H9 (cell line): ENCODE measurements around the gene PAFAH1B2. TPM values are rescaled to one million over a fixed set of nuclear protein-coding genes. Genes with fewer than 3 reads are reported as not detected.

ENCODE experiments used
- DNase-seq: peaks from one replicate; pipeline ENCODE4 v3.0.0-alpha.2; 2017
- H2AFZ ChIP-seq: one replicate; pipeline ENCODE4 v1.6.1; 2013; ENCODE audit warnings: mild to moderate bottlenecking, low read length, control low read depth, moderate library complexity
- H2AK5ac ChIP-seq: 2 replicates; pipeline ENCODE4 v1.6.1; 2013; ENCODE audit warnings: low read length, control low read depth, mixed read lengths; ENCODE audit not compliant: insufficient read length
- H2BK120ac ChIP-seq: one replicate; pipeline ENCODE4 v1.6.1; 2013; ENCODE audit warnings: low read depth, mild to moderate bottlenecking, low read length, control low read depth, inconsistent platforms; ENCODE audit not compliant: poor library complexity, severe bottlenecking
- H2BK12ac ChIP-seq: 2 replicates; pipeline ENCODE4 v1.6.1; 2013; ENCODE audit warnings: low read length, control low read depth, mixed read lengths, low read depth; ENCODE audit not compliant: insufficient read length
- H2BK15ac ChIP-seq: 2 replicates; pipeline ENCODE4 v1.6.1; 2013; ENCODE audit warnings: low read depth, low read length, control low read depth
- H2BK20ac ChIP-seq: one replicate; pipeline ENCODE4 v1.6.1; 2013; ENCODE audit warnings: low read depth, mild to moderate bottlenecking, low read length, control low read depth, inconsistent platforms; ENCODE audit not compliant: poor library complexity, severe bottlenecking
- H2BK5ac ChIP-seq: 2 replicates; pipeline ENCODE4 v1.6.1; 2013; ENCODE audit warnings: low read length, control low read depth, mixed read lengths; ENCODE audit not compliant: insufficient read length
- H3K14ac ChIP-seq: 2 replicates; pipeline ENCODE4 v1.6.1; 2013; ENCODE audit warnings: low read length, control low read depth; ENCODE audit not compliant: insufficient read depth
- H3K18ac ChIP-seq: 2 replicates; pipeline ENCODE4 v1.6.1; 2013; ENCODE audit warnings: low read depth, mild to moderate bottlenecking, mixed read lengths, low read length, control low read depth; ENCODE audit not compliant: insufficient read length
- H3K23ac ChIP-seq: 2 replicates; pipeline ENCODE4 v1.6.1; 2013; ENCODE audit warnings: low read length, control low read depth, mixed read lengths, low read depth; ENCODE audit not compliant: insufficient read length
- H3K23me2 ChIP-seq: 2 replicates; pipeline ENCODE4 v1.6.1; 2013; ENCODE audit warnings: low read depth, mild to moderate bottlenecking, mixed read lengths, low read length, control low read depth; ENCODE audit not compliant: insufficient read length, poor library complexity, severe bottlenecking
- H3K27ac ChIP-seq: 2 replicates; pipeline ENCODE4 v1.5.1; 2013; ENCODE audit warnings: low read length, control low read depth, mixed read lengths, low read depth; ENCODE audit not compliant: insufficient read length
- H3K27me3 ChIP-seq: 2 replicates; pipeline ENCODE4 v1.6.1; 2013; ENCODE audit warnings: low read length, control low read depth, inconsistent platforms; ENCODE audit not compliant: insufficient read depth
- H3K4ac ChIP-seq: 2 replicates; pipeline ENCODE4 v1.6.1; 2013; ENCODE audit warnings: low read depth, mild to moderate bottlenecking, control low read depth, inconsistent platforms, low read length, moderate library complexity
- H3K4me1 ChIP-seq: 2 replicates; pipeline ENCODE4 v1.6.1; 2013; ENCODE audit warnings: low read length, control low read depth, inconsistent platforms; ENCODE audit not compliant: insufficient read depth
- H3K4me2 ChIP-seq: 2 replicates; pipeline ENCODE4 v1.6.1; 2013; ENCODE audit warnings: low read length, control low read depth, mixed read lengths; ENCODE audit not compliant: insufficient read length, insufficient read depth
- H3K56ac ChIP-seq: 2 replicates; pipeline ENCODE4 v1.6.1; 2013; ENCODE audit warnings: low read depth, mild to moderate bottlenecking, mixed read lengths, low read length, control low read depth; ENCODE audit not compliant: insufficient read length
- H3K79me1 ChIP-seq: 2 replicates; pipeline ENCODE4 v1.6.1; 2013; ENCODE audit warnings: low read depth, mild to moderate bottlenecking, moderate library complexity, low read length, control low read depth, inconsistent platforms; ENCODE audit not compliant: insufficient read depth, poor library complexity, severe bottlenecking
- H3K79me2 ChIP-seq: 2 replicates; pipeline ENCODE4 v1.6.1; 2013; ENCODE audit warnings: low read length, control low read depth, inconsistent platforms; ENCODE audit not compliant: insufficient read depth
- H3K9ac ChIP-seq: 2 replicates; pipeline ENCODE4 v1.6.1; 2013; ENCODE audit warnings: low read length, control low read depth, mixed read lengths; ENCODE audit not compliant: insufficient read length; ENCODE audit errors: extremely low read depth
- H3K9me3 ChIP-seq: one replicate; pipeline ENCODE4 v1.6.1; 2013; ENCODE audit warnings: low read depth, low read length, inconsistent platforms; ENCODE audit not compliant: control insufficient read depth
- H3T11ph ChIP-seq: one replicate; pipeline ENCODE4 v1.6.1; 2013; ENCODE audit warnings: mild to moderate bottlenecking, low read length, control low read depth, inconsistent platforms
- H4K20me1 ChIP-seq: one replicate; pipeline ENCODE4 v1.6.1; 2013; ENCODE audit not compliant: control insufficient read depth, insufficient read length, insufficient read depth
- H4K5ac ChIP-seq: 2 replicates; pipeline ENCODE4 v1.6.1; 2013; ENCODE audit warnings: low read depth, mild to moderate bottlenecking, mixed read lengths, low read length, control low read depth; ENCODE audit not compliant: insufficient read length
- H4K8ac ChIP-seq: replicated peaks from 2 replicates; pipeline ENCODE4 v1.6.1; 2013; ENCODE audit warnings: low read length, control low read depth, mixed read lengths, low read depth; ENCODE audit not compliant: insufficient read length
- H4K91ac ChIP-seq: 2 replicates; pipeline ENCODE4 v1.6.1; 2013; ENCODE audit warnings: low read depth, mild to moderate bottlenecking, moderate library complexity, mixed read lengths, low read length, control low read depth; ENCODE audit not compliant: insufficient read length
- H3K27ac Mint-ChIP-seq, 3 experiments: 2 replicates in 2 of 3; 3 replicates in 1 of 3; pipeline ENCODE4 v1.8.0; 2020 to 2021; ENCODE audit warnings: mixed read lengths in 3 of 3, mild to moderate bottlenecking in 1 of 3, moderate library complexity in 1 of 3
- H3K27me3 Mint-ChIP-seq: 2 replicates; pipeline ENCODE4 v1.8.0; 2021; ENCODE audit warnings: low read depth, mild to moderate bottlenecking, moderate library complexity, mixed read lengths
- H3K36me3 Mint-ChIP-seq, 3 experiments: 2 replicates in 2 of 3; 3 replicates in 1 of 3; pipeline ENCODE4 v1.8.0; 2020 to 2021; ENCODE audit warnings: low read depth in 3 of 3, mixed read lengths in 3 of 3; ENCODE audit not compliant: insufficient read depth in 1 of 3
- H3K4me1 Mint-ChIP-seq, 2 experiments: 2 replicates each; pipeline ENCODE4 v1.8.0; 2020; ENCODE audit warnings: mixed read lengths in 2 of 2
- H3K4me3 Mint-ChIP-seq, 2 experiments: 2 replicates in 1 of 2; 3 replicates in 1 of 2; pipeline ENCODE4 v1.8.0; 2020 to 2021; ENCODE audit warnings: mild to moderate bottlenecking in 2 of 2, mixed read lengths in 2 of 2, moderate library complexity in 1 of 2
- H3K9me3 Mint-ChIP-seq, 2 experiments: 2 replicates in 1 of 2; 3 replicates in 1 of 2; pipeline ENCODE4 v1.8.0; 2020; ENCODE audit warnings: mild to moderate bottlenecking in 2 of 2, mixed read lengths in 2 of 2, moderate library complexity in 1 of 2
- WGBS: extraction: QIAGEN DNeasy Blood & Tissue Kit; methylation state at CpG from one replicate; pipeline ENCODE4 v1.1.7; 2013; ENCODE audit warnings: missing lambda C conversion rate, low lambda C conversion rate, mixed read lengths; ENCODE audit not compliant: insufficient read length; ENCODE audit errors: extremely low coverage; 5-methylcytosine and 5-hydroxymethylcytosine counted together
- total RNA-seq: library from RNA; stranded (reverse); gene quantifications from 2 replicates; pipeline ENCODE4 v1.2.1, GENCODE V29; 2021
- TF ChIP-seq, protein P1 (sequence below): fragments of 200-600 bp; sonication (generic); conservative IDR thresholded peaks from 3 replicates; pipeline ENCODE4 v1.8.0; 2021; ENCODE audit warnings: antibody characterized with exemption, mild to moderate bottlenecking

The PAFAH1B2 gene
- total RNA-seq, 1 experiment from 2014 or later = 161 TPM

DNA sequence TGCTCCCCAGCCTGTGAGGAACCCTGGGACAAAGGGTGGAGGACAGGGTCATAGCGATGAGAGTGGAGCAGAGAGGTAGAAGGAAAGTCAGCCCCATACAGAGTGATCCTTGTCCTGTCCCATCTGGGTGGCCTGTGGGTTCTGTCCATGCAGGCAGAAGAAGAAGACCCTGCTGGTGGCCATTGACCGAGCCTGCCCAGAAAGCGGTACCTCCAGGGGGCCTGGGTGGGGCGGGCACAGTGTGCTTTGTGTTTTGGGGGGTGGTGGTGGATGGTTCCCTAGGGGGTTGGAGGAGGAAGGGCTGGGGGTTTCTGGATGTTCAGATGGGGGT is 42.3 kb downstream of the PAFAH1B2 start:
- Histone ChIP-seq H3K9me3 (no peaks in the 10 kb centered on the region), H3T11ph (no peak overlapping the region), H3K4me2 (no peak overlapping the region), H4K91ac (no peak overlapping the region), H2AFZ (no peak overlapping the region), H2AK5ac (no peak overlapping the region), H2BK120ac (no peak overlapping the region), H3K4me1 (no peaks in the 10 kb centered on the region), H3K14ac (no peak overlapping the region), H3K9ac (no peak overlapping the region), H3K27me3 (no peaks in the 10 kb centered on the region), H3K56ac (no peak overlapping the region), H3K4ac (no peak overlapping the region), H4K20me1 (no peaks in the 10 kb centered on the region), H3K23me2 (no peaks in the 10 kb centered on the region), H3K79me2 (no peaks in the 10 kb centered on the region), H2BK5ac (no peak overlapping the region), H3K23ac (no peak overlapping the region), H2BK12ac (no peak overlapping the region), H3K18ac (no peak overlapping the region), H3K27ac (no peak overlapping the region), H4K5ac (no peak overlapping the region), H4K8ac (no peak overlapping the region), H2BK20ac (no peak overlapping the region), H2BK15ac (no peak overlapping the region), H3K79me1 (no peaks in the 10 kb centered on the region)
- Mint-ChIP-seq H3K27ac (no peak overlapping the region; a peak in 1 of 7 replicates), H3K36me3 (peaks cover 3 to 37% (median 24%) of the 10 kb centered on the region in 3 experiments; a peak in 6 of 7 replicates), H3K4me1 (no peaks in the 10 kb centered on the region; a peak in 1 of 4 replicates), H3K27me3 (no peaks in the 10 kb centered on the region), H3K4me3 (no peak overlapping the region), H3K9me3 (no peaks in the 10 kb centered on the region)
- DNase-seq = no peak
- no CpG with 5 or more reads among the region's 4 CpGs for WGBS
- TF ChIP-seq, protein P1, sequence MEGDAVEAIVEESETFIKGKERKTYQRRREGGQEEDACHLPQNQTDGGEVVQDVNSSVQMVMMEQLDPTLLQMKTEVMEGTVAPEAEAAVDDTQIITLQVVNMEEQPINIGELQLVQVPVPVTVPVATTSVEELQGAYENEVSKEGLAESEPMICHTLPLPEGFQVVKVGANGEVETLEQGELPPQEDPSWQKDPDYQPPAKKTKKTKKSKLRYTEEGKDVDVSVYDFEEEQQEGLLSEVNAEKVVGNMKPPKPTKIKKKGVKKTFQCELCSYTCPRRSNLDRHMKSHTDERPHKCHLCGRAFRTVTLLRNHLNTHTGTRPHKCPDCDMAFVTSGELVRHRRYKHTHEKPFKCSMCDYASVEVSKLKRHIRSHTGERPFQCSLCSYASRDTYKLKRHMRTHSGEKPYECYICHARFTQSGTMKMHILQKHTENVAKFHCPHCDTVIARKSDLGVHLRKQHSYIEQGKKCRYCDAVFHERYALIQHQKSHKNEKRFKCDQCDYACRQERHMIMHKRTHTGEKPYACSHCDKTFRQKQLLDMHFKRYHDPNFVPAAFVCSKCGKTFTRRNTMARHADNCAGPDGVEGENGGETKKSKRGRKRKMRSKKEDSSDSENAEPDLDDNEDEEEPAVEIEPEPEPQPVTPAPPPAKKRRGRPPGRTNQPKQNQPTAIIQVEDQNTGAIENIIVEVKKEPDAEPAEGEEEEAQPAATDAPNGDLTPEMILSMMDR = no peak
